HG02870 (cell line): ENCODE results near the gene RAB3B.
A peak's percentile ranks its signal among the peaks of the same experiment; 100 is the strongest.
"Not testable (repeated sequence)": the region's sequence is repeated elsewhere in the genome, so short reads cannot be mapped to it uniquely, and the experiment has no call there.

ENCODE experiments used
- ATAC-seq: cut with Tn5 transposase; IDR thresholded peaks from one replicate; pipeline ENCODE4 v1.9.1; 2021; ENCODE audit warnings: mild to moderate bottlenecking, moderate library complexity; ENCODE audit not compliant: unreplicated experiment

Gene RAB3B

DNA sequence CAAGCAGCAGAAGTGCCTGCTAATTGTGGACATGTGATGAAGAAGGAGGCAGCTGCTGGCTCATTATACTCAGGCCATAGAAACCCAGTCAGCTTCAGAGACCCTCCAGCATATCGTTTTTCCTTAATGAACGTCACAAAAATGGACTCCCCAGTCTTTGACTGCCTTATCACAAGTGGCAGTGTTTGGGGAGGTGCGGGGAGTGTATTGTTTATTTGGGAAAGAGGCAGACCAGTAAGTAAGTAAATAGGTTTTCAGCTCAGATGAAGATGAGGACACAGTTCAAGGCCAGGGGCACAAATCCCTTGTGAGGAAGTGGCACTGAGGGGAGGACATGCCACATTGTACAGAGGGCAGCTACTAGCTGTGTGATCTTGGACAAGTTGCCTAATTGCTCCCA, 68.5 kb downstream of the RAB3B start:
- ATAC-seq, result no peak

- no peak for ATAC-seq
Observed at GRCh38 chr1:51920130-51920529, 70.4 kb downstream of the RAB3B start.

DNA sequence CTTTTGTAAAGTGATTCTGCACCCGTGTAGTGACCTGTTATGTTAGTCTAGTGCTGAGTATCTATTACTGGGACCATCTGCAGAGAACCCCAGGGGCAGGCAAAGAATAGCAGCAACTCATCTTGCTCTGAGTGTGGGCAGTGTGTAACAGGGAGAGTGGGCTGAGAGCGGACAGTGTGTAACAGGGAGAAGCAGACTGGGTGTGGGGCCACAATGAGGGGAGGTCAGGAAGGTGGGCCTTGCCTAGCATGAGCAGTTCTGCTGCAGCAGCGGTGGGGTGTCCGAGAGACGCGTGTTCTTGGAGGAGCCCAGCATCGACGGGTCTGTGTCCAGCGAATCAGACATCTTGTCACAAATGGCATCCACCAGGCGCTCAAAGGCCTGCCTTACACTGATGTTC, 70.8 kb downstream of the RAB3B start:
- no peak for ATAC-seq

DNA sequence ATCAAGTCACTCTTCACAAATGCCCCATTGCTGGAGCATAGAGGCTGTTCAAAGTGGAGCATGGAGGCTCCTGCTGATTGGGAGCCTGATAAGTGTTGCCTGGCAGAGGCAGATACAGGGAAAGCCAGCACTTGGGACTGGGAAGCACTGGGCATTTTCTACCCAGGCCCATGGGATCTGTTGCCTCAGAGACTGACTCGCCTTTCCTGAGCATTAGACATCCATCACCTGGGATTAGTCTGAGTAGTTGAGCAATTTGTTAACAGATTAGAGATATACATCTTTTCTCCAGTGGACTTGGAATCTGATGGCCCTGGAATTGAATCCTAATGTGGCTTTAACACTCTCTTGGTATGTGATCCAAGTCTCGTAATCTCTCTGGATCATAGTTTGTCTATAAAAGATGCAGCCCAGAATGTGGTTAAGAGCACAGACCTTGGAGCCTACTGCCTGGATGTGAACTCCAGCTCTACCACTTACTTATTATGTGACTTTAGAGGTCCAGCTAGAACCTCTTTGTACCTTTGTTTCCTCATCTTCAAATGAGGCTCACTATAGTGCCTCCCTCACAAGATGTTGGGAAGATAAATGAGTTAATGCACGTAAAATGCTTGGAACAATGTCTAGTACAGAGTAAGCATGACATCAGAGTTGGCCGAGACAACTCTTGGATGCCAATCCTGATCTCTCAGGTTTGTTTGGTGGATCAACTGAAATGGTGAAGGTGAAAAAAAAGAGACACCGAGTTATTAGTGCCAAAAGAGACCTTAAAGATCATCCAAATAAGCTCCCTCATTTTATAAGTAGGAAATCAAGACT, 73.7 kb downstream of the RAB3B start:
- no peak for ATAC-seq

GRCh38 chr1:51915951-51916350, 74.5 kb downstream of the RAB3B start:
- ATAC-seq, result no peak

GRCh38 chr1:51912881-51913280, 77.6 kb downstream of the RAB3B start:
- ATAC-seq, result no peak

DNA sequence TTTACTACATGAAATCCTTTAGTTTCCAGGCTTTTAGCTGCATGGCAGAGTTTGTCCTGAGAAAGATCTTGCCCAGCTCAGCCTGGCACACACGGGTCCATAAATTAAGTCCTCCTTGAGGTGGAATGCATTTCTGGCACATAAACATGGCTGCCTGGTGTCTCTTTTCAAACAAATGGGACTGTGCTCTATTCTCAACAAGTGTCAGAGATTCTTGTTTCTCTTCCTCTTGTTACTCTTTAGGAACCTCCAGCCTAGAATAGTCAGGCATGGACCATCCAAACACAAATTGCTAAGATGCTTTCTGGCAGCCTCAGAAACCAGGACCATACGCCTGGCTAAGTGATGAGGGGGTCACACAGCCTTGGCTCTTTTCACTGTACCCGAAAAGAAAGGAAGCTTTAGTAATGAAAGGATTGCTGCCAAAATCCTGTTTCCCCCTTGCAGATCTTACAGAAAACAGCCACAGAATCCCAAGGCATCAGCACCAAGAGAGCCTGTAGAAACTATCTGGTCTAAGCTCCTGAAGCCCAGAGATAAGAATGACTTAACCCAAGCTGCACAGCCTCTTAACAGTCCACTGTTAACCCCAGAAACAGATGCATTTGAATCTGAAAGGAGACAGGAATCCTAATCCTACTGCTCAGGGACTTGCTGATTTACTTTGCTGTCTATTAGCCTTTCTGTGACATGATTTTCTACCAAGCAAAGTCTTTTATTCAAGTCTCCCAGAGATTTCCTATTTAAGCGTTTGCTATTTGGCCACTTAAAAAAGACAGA, 80.1 kb downstream of the RAB3B start:
- ATAC-seq, result no peak

GRCh38 chr1:51908499-51908898, 82.0 kb downstream of the RAB3B start:
- no peak for ATAC-seq

GRCh38 chr1:51907079-51907702, 83.3 kb downstream of the RAB3B start:
- no peak for ATAC-seq

DNA sequence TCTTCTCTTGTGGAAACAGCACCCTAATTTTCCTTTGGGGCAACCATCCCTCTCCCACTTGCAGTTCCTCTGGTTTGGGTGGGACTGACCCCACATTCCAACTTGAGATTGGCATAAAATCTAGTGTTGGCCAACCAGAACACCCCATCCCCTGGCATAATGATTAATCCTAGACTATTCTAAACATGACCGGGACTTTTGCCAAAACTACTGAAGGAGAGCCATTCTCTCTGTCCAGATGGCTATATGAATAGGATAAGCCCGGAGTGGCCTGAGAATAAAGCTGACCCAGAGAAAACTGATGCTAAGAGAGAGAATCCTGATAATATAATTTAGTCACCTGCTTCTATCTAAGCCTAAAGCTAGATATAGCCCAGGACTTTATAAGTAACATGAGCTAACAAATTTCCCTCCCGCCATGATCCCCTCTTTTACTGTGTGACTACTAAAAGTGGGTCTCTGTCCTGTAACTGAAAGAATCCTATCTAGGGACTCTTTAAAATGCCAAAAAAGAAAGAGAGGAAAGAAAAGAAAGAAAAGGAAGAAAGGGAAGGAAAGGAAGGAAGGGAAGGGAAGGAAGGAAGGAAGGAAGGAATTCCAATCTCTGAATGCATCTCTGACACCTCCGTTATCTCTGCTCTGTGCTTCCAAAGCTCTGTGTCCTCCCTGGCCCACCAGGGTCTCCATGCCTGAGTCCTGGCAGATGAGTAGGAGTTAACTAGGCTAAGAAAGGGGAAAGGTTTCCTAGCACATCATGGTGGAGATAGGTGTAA, 84.0 kb downstream of the RAB3B start:
- no peak for ATAC-seq

GRCh38 chr1:51902456-51902855, 88.0 kb downstream of the RAB3B start:
- ATAC-seq, result no peak

- no peak for ATAC-seq
Observed at GRCh38 chr1:51901151-51901550, 89.3 kb downstream of the RAB3B start.

DNA sequence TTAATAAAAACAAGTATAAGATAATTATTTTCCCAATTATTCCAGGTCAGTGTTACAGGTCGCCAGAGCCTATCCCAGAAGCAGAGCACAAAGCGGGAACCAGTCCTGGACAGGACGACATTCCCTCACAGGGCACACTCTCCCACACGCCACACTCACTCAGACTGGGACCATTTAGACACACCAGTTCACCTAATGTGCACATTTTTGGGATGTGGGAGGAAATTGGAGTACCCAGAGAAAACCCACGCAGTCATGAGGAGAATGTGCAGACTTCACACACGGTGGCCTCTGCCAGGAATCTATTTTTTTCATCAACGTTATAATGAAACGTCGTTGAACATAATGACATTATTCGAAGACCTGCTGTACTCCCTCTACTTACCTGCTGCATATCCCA, 91.5 kb downstream of the RAB3B start:
- ATAC-seq, result no peak

- no peak for ATAC-seq
Observed at GRCh38 chr1:51898090-51898734, 92.3 kb downstream of the RAB3B start.

- no peak for ATAC-seq
Observed at GRCh38 chr1:51897699-51898031, 92.8 kb downstream of the RAB3B start.

GRCh38 chr1:51894748-51895147, 95.8 kb downstream of the RAB3B start:
- ATAC-seq, result not testable (repeated sequence)

GRCh38 chr1:51878616-51879336, 111.7 kb downstream of the RAB3B start, which contains the start of gene NRDC:
TSS of gene NRDC (minus strand) at chr1:51878727. CDS start at chr1:51878615, 112 bp downstream.
- ATAC-seq, result peak; percentile 91

GRCh38 chr1:51878308-51878615, 112.2 kb downstream of the RAB3B start:
- ATAC-seq, result no peak

DNA sequence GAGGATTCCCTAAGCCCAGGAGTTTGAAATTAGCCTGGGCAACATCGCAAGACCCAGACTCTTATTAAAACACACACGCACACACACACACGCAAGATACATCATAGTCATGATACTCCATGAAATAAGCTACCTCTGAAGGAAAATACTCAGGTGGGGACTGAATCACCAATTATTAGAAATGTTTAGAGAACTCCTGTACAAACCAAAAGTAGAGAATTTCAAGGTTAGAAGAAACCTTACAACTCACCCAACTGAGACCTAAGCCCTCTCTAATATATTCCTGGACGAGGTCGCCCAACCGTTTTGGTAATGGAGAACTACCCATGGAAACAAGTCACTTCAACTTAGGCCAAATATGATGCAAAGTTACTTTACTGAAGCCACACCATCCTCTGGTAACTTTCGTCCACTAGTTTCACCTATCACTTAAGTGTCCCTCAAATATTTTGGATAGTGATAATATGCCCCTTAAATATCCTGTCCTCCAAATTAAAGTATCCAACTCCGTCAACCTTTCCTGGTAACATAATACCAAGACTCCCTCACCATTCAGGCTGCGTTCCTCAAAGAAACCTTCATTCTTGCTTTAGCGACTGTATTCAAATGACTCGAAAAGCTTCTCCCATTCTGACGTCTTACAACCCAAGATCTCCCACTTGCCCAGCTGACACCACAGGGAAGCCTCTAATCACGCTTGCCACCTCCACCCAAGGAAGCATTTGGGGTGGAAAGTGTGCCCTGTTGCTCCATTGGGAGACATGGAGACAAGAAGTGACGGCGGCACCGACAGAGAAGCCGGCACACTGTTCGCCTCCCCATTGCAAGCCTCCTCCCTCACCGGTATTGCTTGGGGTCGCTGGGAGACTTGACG, 112.8 kb downstream of the RAB3B start:
- no peak for ATAC-seq
